ENCODE data around the gene EBI3.
"Not testable (repeated sequence)": the region's sequence is repeated elsewhere in the genome, so short reads cannot be mapped to it uniquely, and the experiment has no call there.

Gene EBI3

GRCh38 chr19:4215807-4216206, 13.5 kb upstream of the EBI3 start:
- no peak for TF ChIP-seq CTCF (IDR thresholded peaks at IDR 0.05; ENCODE audit: low read depth, low read length)
- no peak overlapping the region for H3K4me3 ChIP-seq (ENCODE audit: low read depth, low read length)
- in situ Hi-C loops (cut with HindIII; ENCODE audit: low sequenced_read_pairs) = no loop called here
- DNase-seq (ENCODE audit: low read depth, low spot score) = no peak

GRCh38 chr19:4216846-4217245, 12.5 kb upstream of the EBI3 start:
- no peak for DNase-seq (ENCODE audit: low read depth, low spot score)
- no peak overlapping the region for H3K4me3 ChIP-seq (ENCODE audit: low read depth, low read length)
- in situ Hi-C loops (cut with HindIII; ENCODE audit: low sequenced_read_pairs) = no loop called here
- no peak for TF ChIP-seq CTCF (IDR thresholded peaks at IDR 0.05; ENCODE audit: low read depth, low read length)

- no peak for DNase-seq (ENCODE audit: low read depth, low spot score)
- H3K4me3 ChIP-seq (ENCODE audit: low read depth, low read length) = no peak overlapping the region
- in situ Hi-C loops (cut with HindIII; ENCODE audit: low sequenced_read_pairs) = no loop called here
- TF ChIP-seq CTCF (IDR thresholded peaks at IDR 0.05; ENCODE audit: low read depth, low read length) = no peak
Measured at GRCh38 chr19:4217429-4218264, 11.7 kb upstream of the EBI3 start.

GRCh38 chr19:4218523-4218922, 10.8 kb upstream of the EBI3 start:
- DNase-seq (ENCODE audit: low read depth, low spot score); in situ Hi-C loops (cut with HindIII; ENCODE audit: low sequenced_read_pairs); H3K4me3 ChIP-seq (ENCODE audit: low read depth, low read length): not testable (repeated sequence)

GRCh38 chr19:4220188-4220587, 9.1 kb upstream of the EBI3 start:
- in situ Hi-C loops (cut with HindIII; ENCODE audit: low sequenced_read_pairs) = no loop called here
- TF ChIP-seq CTCF (IDR thresholded peaks at IDR 0.05; ENCODE audit: low read depth, low read length) = no peak
- H3K4me3 ChIP-seq (ENCODE audit: low read depth, low read length) = no peak overlapping the region
- DNase-seq (ENCODE audit: low read depth, low spot score) = no peak

- in situ Hi-C loops (cut with HindIII; ENCODE audit: low sequenced_read_pairs) = no loop called here
- DNase-seq (ENCODE audit: low read depth, low spot score) = no peak
Measured at GRCh38 chr19:4224470-4224869, 4.9 kb upstream of the EBI3 start.

More at GRCh38 chr19:4224470-4224869, 4.9 kb upstream of the EBI3 start:
- no peak overlapping the region for H3K4me3 ChIP-seq (ENCODE audit: low read depth, low read length)
- no peak for TF ChIP-seq CTCF (IDR thresholded peaks at IDR 0.05; ENCODE audit: low read depth, low read length)
